Right hindlimb (tissue), 1 donor: ENCODE measurements around the gene C1QTNF8.

Experiments used
- DNase-seq: peaks from one replicate; pipeline ENCODE4 v3.0.0-alpha.2; 2018

The C1QTNF8 gene

GRCh38 chr16:1107731-1108130, 11.7 kb upstream of the C1QTNF8 start:
- no peak for DNase-seq

- DNase-seq: no peak
These were observed 11.1 kb upstream of the C1QTNF8 start for GRCh38 chr16:1107141-1107540.

GRCh38 chr16:1106659-1107058, 10.6 kb upstream of the C1QTNF8 start:
- no peak for DNase-seq

- DNase-seq: peak; percentile 75
These were observed 10.0 kb upstream of the C1QTNF8 start for GRCh38 chr16:1105888-1106620.

- DNase-seq: no peak
These were observed 7.6 kb upstream of the C1QTNF8 start for GRCh38 chr16:1103636-1103980.

GRCh38 chr16:1102921-1103635, 7.0 kb upstream of the C1QTNF8 start:
- DNase-seq: peak; percentile 72

- no peak for DNase-seq
These were observed 6.3 kb upstream of the C1QTNF8 start for GRCh38 chr16:1102333-1102700.

- no peak for DNase-seq
These were observed 5.7 kb upstream of the C1QTNF8 start for GRCh38 chr16:1101573-1102332.

GRCh38 chr16:1101133-1101532, 5.1 kb upstream of the C1QTNF8 start:
- no peak for DNase-seq

- no peak for DNase-seq
These were observed 4.2 kb upstream of the C1QTNF8 start for GRCh38 chr16:1100084-1100800.

GRCh38 chr16:1099189-1100083, 3.4 kb upstream of the C1QTNF8 start:
- no peak for DNase-seq

- no peak for DNase-seq
These were observed 2.4 kb upstream of the C1QTNF8 start for GRCh38 chr16:1098266-1098991.

- no peak for DNase-seq
These were observed 1.8 kb upstream of the C1QTNF8 start for GRCh38 chr16:1097800-1098199.

- no peak for DNase-seq
These were observed 1.1 kb upstream of the C1QTNF8 start for GRCh38 chr16:1097156-1097555.

GRCh38 chr16:1095450-1096168, 435 bp downstream of the C1QTNF8 start:
- no peak for DNase-seq

GRCh38 chr16:1094601-1095449, 1.2 kb downstream of the C1QTNF8 start:
- no peak for DNase-seq

- DNase-seq: no peak
These were observed 1.9 kb downstream of the C1QTNF8 start for GRCh38 chr16:1094124-1094479.

- DNase-seq: no peak
These were observed 2.5 kb downstream of the C1QTNF8 start for GRCh38 chr16:1093284-1094123.
